Measurements from ENCODE around the gene RCN1. TPM values are rescaled to one million over a fixed set of nuclear protein-coding genes. Genes with fewer than 3 reads are reported as not detected.

The RCN1 gene
- total RNA-seq, 6 donors from 2014 or later = 11.5 to 90.1 (median 49.8) TPM

DNA sequence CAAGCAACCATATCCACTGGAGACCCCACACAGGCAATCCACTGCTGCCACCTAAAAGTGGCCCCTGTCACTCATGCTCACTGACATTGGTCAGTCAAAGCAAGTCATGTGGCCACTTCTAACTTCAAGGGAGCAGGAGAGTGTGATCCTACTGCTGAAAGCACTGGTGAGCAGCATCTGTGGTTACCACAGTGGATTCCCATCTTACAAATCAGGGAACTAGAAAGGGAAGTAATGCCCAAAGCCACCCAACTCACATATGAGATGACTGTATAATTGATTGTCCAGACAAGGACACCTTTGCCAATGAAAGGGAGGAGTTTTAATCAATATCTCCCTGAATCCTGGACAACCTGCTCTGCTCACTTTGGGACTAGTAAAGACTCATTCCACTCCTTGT is 17.7 kb downstream of the RCN1 start:
- Histone ChIP-seq H3K36me3 (peaks cover under 1 to 15% (median 12%) of the 10 kb centered on the region in 4 donors), H3K4me3 (no peak overlapping the region), H3K4me1 (no peaks in the 10 kb centered on the region), H3K9me3 (no peaks in the 10 kb centered on the region), H3K27ac (no peak overlapping the region), H3K27me3 (no peaks in the 10 kb centered on the region)
- ATAC-seq (ENCODE audit: low FRiP score in 2 of 2) (no peak), DNase-seq (no peak)
- no peak for TF ChIP-seq CTCF (IDR thresholded peaks at IDR 0.05)
- no peak for TF ChIP-seq EP300 (IDR thresholded peaks at IDR 0.05)

DNA sequence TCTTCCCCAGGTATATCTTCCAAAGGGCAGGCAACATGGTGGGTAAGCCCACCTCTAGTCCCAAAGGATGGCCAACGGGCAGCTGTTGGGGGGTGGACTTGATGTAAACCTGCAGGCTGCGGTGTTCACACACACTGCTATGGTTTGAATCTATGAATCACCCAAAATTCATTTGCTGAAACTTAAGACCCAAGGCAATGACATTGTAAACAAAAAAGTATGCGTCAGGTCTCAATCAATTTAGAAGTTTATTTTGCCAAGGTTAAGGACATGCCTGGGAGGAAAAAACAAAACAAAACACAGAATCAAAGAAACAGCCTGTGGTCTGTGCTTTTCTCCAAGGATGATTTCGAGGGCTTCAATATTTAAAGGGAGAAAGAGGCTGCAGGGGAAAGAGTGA is 18.3 kb downstream of the RCN1 start:
- Histone ChIP-seq H3K27ac (no peak overlapping the region), H3K27me3 (no peaks in the 10 kb centered on the region), H3K36me3 (peaks cover 0 to 11% (median 9%) of the 10 kb centered on the region in 4 donors), H3K4me3 (no peak overlapping the region), H3K4me1 (no peaks in the 10 kb centered on the region), H3K9me3 (no peaks in the 10 kb centered on the region)
- TF ChIP-seq POLR2A (IDR thresholded peaks at IDR 0.05) = no peak
- no peak for TF ChIP-seq POLR2AphosphoS5 (IDR thresholded peaks at IDR 0.05)
- no peak for TF ChIP-seq EP300 (IDR thresholded peaks at IDR 0.05)
- TF ChIP-seq CTCF (IDR thresholded peaks at IDR 0.05) = no peak
- no peak for DNase-seq
- 91 to 92% methylated on average over 4 of the region's 4 CpGs for WGBS, 2 donors
- no peak for ATAC-seq (ENCODE audit: low FRiP score in 2 of 2)

DNA sequence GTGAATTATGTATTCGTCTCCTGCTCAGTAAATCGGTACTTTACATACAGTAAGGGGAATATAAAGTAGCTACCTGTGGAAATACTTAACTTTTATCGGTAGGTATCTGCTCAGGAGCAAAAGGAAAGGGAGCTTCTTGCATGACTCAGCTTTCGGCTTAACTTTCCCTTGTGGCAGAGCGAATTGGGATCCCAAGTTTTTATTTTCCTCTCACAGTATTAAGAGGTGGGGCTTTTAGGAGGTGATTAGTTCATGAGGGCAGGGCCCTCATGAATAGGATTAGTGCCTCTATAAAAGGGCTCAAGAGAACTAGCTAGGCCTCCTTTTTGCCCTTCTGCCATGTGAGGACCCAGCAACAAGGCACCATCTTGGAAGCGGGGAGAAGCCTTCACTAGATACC is 18.7 kb downstream of the RCN1 start:
- Histone ChIP-seq H3K27me3 (no peaks in the 10 kb centered on the region), H3K4me3 (no peak overlapping the region), H3K27ac (no peak overlapping the region), H3K36me3 (peaks cover 0 to 10% (median 9%) of the 10 kb centered on the region in 4 donors), H3K4me1 (no peaks in the 10 kb centered on the region), H3K9me3 (no peaks in the 10 kb centered on the region)
- no peak for DNase-seq
- TF ChIP-seq POLR2A (IDR thresholded peaks at IDR 0.05) = no peak
- TF ChIP-seq CTCF (IDR thresholded peaks at IDR 0.05) = no peak
- TF ChIP-seq POLR2AphosphoS5 (IDR thresholded peaks at IDR 0.05) = no peak
- TF ChIP-seq EP300 (IDR thresholded peaks at IDR 0.05) = no peak
- WGBS, 2 donors = 92 to 96% methylated on average over 6 of the region's 6 CpGs
- no peak for ATAC-seq (ENCODE audit: low FRiP score in 2 of 2)

GRCh38 chr11:32110795-32111194 is 19.9 kb downstream of the RCN1 start:
- Histone ChIP-seq H3K27ac (no peak overlapping the region), H3K4me3 (no peak overlapping the region), H3K4me1 (no peaks in the 10 kb centered on the region), H3K36me3 (peaks cover 0 to 7% (median 4%) of the 10 kb centered on the region in 4 donors), H3K9me3 (no peaks in the 10 kb centered on the region), H3K27me3 (no peaks in the 10 kb centered on the region)
- ATAC-seq (ENCODE audit: low FRiP score in 2 of 2) = no peak
- no peak for DNase-seq
- TF ChIP-seq EP300 (IDR thresholded peaks at IDR 0.05) = no peak
- TF ChIP-seq CTCF (IDR thresholded peaks at IDR 0.05) = no peak
- TF ChIP-seq POLR2AphosphoS5 (IDR thresholded peaks at IDR 0.05) = no peak
- 87% methylated on average over 3 of the region's 3 CpGs for WGBS, 2 donors

- H3K9me3 ChIP-seq = no peaks in the 10 kb centered on the region
- no peaks in the 10 kb centered on the region for H3K27me3 ChIP-seq
- ATAC-seq (ENCODE audit: low FRiP score in 2 of 2) = no peak
- TF ChIP-seq EP300 (IDR thresholded peaks at IDR 0.05) = no peak
- TF ChIP-seq POLR2AphosphoS5 (IDR thresholded peaks at IDR 0.05) = no peak
- no peak for TF ChIP-seq CTCF (IDR thresholded peaks at IDR 0.05)
- no peak for TF ChIP-seq POLR2A (IDR thresholded peaks at IDR 0.05)
- H3K4me3 ChIP-seq = no peak overlapping the region
- no peaks in the 10 kb centered on the region for H3K36me3 ChIP-seq
- no peak overlapping the region for H3K27ac ChIP-seq
- no peak for DNase-seq
- no peaks in the 10 kb centered on the region for H3K4me1 ChIP-seq
- 54 to 62% methylated on average over 10 of the region's 10 CpGs for WGBS, 2 donors
Measured at GRCh38 chr11:32113200-32113919, 22.5 kb downstream of the RCN1 start.

Data from upper lobe of left lung (tissue), 6 donors.